GM19025 (cell line): ENCODE results near the gene MLXIP.

Experiments
- ATAC-seq: cut with Tn5 transposase; IDR thresholded peaks from one replicate; pipeline ENCODE4 v1.9.1; 2021; ENCODE audit warnings: mild to moderate bottlenecking, low read depth, moderate library complexity; ENCODE audit not compliant: unreplicated experiment

Gene MLXIP

GRCh38 chr12:122141911-122142725, 63.6 kb downstream of the MLXIP start:
- no peak for ATAC-seq

- ATAC-seq: no peak
These were observed 64.3 kb downstream of the MLXIP start for GRCh38 chr12:122142857-122143256.

- no peak for ATAC-seq
These were observed 66.3 kb downstream of the MLXIP start for GRCh38 chr12:122144885-122145284.

DNA sequence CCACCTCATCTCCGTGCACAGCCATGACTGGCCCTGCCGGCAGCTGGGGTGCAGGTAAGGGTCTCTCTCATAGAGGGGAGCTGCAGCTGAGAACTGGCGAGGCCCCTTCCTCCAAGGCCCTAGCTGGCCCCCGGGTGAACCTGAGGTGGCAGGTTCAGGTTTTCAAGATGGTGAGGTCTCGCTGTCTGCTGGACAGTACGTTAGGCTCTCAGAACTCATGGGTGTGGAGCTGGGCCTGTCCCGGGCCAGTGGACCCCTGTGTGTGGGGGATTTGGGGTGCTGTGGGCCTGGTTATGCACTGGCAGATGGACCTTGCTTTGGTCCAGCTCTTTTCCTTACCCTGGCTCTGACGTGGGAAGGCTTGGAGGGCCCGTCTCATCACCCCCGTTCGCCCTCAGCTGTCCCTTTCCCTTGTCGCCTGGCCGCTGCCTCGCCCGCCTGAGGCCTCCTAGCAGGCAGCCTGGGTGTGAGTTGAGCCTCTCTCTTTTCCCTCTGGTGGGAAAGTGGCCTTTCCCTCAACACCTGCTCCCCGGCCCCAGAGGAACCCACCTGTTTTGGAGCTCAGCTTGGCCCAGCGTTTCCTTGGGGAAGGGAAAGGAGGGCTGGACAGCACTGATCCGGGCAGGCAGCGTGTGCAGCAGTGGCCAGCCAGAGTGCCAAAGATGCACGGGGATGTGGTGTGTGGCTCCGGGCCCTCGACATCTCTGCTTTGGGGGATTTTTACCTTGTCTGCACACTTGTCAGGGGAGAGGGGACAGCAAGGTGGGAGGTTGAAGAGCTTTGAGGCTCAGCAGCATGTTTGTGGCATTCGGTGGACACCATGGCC, 67.2 kb downstream of the MLXIP start:
- no peak for ATAC-seq

- ATAC-seq: no peak
These were observed 69.1 kb downstream of the MLXIP start for GRCh38 chr12:122147514-122148290.

GRCh38 chr12:122148657-122149056, 70.1 kb downstream of the MLXIP start:
- ATAC-seq: no peak

- ATAC-seq: no peak
These were observed 71.6 kb downstream of the MLXIP start for GRCh38 chr12:122150127-122150681.

- no peak for ATAC-seq
These were observed 74.2 kb downstream of the MLXIP start for GRCh38 chr12:122152754-122153153.

DNA sequence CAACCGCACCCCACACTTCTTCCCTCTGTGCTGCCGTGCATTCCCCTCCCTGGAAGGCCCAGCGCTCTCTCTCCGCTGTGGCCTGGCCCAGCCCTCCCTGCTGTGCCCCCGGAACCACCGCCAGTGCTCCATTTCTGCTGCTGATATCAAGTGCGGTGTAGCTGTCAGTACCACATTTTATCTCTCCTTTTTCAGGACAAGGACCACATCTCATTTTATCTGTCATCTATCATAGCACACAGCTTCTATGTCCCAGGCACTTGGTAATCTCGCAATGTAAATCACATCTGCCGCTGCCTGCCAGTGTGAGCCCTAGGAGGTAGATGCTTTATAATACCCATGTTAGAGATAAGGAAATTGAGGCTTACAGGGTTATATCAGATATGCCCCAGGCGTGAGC, 77.1 kb downstream of the MLXIP start:
- ATAC-seq: no peak

GRCh38 chr12:122158700-122159285, 80.2 kb downstream of the MLXIP start:
- no peak for ATAC-seq

DNA sequence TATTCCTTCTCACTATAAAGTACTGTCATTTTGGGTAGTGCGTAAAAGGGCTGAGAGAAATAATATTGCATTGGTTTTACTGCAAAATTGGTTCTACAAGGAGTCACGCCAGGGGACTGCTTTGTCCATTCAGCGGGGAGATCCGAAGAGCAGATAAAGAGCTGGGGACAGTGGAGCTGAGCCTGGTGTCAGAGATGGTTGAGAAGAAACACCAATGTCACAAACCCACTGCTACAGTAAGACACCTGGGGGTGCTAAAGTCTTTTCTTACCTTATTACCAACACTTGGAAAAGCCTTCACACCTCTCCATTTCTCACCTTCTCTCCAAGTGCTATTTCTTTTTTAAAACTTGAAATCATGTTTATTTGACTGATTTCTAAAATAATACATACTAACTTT, 81.3 kb downstream of the MLXIP start:
- no peak for ATAC-seq

DNA sequence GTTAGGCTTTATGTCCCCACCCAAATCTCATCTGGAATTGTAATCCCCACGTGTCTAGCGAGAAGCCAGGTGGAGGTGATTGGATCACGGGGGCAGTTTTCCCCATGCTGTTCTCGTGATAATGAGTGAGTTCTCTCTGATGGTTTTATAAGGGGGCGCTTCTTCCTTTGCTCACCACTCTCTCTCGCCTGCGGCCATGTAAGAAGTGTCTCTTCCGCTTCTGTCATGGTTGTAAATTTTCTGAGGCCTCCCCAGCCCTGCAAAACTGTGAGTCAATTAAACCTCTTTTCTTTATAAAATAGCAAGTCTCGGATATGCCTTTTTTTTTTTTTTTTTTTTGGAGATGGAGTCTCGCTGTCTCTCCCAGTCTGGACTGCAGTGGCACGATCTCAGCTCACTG, 82.2 kb downstream of the MLXIP start:
- ATAC-seq: no peak

DNA sequence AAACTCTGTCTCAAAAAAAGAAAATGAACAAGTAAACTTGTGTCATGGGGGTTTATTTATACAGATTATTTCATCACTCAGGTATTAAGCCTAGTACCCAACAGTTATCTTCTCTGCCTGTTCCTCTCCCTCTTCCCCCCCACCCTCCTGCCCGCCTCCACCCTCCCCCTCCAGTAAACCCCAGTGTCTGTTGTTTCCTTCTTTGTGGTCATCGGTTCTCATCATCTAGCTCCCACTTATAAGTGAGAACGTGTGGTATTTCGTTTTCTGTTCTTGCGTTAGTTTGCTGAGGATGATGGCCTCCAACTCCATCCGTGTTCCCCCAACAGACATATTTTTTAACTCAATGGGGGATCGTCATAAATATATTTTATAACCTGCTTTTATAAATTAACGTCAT, 83.1 kb downstream of the MLXIP start:
- ATAC-seq: no peak

DNA sequence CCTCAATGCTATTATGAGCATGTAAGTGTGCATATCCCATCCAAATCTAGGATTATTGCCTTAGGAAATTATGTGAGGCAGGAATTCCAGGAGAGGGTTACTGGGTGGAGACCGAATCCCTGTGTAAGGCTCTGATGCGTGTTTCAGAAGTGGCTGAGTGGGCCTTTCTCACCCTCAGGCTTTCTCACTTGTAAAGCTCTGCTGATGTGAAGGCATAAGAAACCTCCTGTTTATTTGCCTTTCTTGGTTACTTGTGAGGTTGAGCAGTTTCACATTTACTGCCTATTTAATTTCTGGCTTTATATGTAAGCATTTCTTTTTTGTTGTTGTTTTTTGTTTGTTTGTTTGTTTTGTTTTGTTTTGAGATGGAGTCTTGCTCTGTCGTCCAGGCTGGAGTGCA, 84.4 kb downstream of the MLXIP start:
- ATAC-seq: no peak

- no peak for ATAC-seq
These were observed 88.1 kb downstream of the MLXIP start for GRCh38 chr12:122166422-122167349.

DNA sequence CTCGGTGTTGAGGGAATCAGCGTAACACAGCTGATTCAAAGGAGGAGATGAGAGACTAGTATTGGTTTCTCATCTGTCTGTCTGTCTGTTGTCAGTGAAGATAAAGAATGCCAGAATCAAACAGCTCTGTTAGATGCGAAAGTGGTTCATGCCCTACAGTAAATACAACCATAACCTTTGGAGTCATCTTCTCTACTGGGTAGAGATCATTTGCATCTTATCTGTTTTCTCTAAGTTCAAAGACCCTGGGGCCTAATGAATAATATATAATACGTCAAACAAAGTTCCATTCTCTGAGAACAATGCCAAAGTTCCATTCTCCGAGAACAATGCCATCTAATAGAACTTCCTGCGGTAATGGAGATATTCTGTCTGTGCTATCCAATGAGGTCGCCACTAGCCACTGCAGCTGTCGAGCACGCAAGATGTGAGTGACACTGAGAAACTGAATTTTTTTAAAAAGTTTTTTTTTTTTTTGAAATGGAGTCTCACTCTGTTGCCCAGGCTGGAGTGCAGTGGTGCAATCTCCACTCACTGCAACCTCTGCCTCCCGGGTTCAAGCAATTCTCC, 88.9 kb downstream of the MLXIP start:
- no peak for ATAC-seq

DNA sequence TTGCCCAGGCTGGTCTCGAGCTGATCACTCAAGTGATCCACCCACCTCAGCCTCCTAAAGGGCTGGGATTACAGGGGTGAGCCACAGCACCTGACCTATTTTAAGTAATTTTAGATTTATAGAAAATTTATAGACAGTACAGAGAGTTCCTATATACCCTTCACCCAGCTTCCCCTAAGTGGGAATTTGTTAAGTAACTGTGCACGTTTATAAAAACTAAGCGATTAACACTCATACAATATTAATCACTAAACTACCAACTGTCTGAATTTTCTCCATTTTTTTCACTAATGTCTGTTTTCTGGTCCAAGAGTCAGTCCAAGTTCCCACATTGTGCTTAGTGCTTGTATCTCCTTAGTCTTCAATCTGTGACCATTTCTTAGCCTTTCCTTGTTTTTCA, 89.9 kb downstream of the MLXIP start:
- ATAC-seq: no peak

GRCh38 chr12:122171399-122171798, 92.8 kb downstream of the MLXIP start:
- ATAC-seq: no peak
